ENCODE measurements around the gene VEGFA.

Gene VEGFA

GRCh38 chr6:43788301-43788700 is 18.3 kb downstream of the VEGFA start:
- DNase-seq, result no peak

DNA sequence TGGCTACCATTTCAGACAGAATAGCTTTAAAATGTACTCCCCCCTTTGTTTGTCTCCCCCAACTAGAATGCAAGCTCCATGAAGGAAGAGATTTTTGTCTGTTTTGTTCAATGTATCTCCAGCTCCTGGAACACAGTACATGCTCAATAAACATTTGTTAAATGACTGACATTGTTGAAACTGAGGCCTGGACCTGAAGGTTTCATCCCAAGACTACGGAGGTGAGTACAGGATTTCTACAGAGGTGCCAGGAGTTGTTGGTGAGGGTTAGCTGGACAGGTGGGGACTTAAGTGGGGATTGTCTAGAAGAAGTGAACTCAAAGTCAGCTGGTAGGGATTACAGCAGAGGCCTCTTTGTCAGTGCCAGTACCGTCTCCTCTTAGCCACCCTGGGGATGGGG is 19.4 kb downstream of the VEGFA start:
- DNase-seq, result no peak

GRCh38 chr6:43790031-43790430 is 20.0 kb downstream of the VEGFA start:
- no peak for DNase-seq

DNA sequence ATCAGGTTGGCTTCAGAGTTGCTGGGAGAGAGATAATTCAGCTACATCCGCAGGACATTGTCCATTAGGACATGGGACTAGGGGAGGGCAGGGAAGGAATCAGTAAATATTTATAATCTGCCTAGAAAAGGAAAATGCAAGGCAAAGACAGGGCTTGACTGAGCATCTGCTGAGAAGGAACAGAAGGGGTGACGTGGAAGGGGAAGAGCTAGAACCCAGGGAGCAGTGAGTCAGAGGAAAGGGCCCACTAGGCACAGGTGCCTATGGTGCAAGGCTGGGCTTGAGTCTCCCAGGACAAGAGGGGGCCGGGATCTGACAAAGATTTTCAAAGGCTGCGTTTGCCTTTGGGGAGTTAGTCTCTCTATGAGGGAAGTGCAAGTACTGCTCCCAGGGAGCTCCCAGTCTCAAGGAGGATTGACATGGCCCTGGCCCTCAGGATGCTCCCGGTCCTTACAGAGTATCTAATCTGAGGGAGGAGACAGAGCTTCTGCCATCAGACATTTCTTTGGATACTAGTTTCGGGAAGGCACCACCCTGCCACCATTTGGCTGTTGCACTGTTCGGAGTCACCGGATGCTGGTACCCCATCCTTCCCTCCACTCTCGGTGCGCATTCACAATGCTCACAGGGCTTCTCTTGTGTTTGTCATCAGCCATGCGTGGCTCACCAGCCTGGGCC is 21.9 kb downstream of the VEGFA start:
- no peak for DNase-seq

DNA sequence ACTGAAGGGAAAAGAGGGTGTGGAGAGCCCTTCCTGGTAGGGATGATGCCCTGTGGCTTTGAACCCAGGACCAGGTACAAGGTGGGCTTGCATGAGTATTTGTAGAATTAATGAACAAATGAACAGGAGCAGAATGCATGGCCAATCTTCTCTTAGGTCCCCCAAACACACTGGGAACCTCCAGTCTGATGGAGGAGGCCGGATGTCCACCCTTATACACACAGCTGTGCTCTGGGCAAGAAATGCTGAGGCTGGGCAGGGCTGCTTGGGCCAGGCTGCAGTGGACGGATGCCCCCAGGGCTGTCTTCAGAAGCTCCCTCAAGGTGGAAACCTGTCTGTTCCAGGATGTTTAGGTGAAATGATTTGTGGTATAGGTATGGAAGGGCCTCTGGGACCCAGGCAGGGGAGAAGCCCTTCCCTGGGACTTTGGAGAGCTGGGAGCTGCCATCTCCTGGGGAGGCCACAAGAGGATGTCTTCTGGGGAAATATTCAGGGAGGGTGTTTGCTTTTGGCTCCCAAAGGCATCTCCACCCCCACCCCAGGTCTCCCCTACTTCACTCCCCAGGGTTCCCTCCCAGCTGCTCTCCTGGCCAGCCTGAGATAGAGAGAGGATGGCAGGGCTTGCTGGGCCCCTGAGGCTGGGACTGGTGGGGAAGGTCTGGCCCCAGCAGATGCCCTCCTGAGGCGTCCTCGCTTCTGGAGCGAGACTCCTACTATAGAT is 23.3 kb downstream of the VEGFA start:
- no peak for DNase-seq

DNA sequence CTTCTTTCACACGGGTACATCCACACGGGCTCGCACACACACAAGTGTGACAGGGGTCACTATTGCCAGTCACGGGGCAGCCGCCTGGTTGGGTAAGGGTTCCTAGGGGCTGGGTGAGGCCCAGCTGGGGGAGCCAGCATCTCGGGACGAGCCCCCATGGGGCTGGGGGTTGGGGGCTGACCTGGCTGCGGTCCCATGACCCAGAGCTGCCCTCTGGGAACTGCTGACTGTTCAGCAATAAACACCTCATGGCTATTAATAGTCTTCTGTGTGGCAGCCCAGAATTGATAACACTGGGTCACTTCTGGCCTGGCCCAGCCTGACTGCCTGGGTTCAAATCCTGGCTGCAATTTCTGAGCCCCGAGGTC is 23.8 kb downstream of the VEGFA start:
- DNase-seq, result no peak

DNA sequence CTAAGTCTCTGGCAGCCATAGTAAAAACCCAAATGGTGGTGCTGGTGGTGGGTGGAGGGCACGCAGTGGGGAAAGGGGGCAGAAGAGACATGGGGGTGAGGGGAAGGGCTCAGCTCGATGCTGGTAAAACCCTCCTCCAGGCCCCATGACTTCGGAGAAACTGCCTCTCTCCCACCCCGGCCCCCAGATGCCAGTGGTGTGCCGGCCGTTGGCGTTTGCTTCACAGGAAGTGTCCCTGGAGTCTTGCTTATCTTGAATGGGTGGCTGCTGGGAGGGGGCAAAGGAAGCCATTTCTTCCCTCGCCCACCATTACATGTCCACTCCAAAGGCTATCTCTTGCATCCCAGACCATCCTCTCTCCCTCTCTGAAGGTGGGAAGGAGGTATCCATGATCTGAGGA is 25.4 kb downstream of the VEGFA start:
- DNase-seq, result no peak

DNA sequence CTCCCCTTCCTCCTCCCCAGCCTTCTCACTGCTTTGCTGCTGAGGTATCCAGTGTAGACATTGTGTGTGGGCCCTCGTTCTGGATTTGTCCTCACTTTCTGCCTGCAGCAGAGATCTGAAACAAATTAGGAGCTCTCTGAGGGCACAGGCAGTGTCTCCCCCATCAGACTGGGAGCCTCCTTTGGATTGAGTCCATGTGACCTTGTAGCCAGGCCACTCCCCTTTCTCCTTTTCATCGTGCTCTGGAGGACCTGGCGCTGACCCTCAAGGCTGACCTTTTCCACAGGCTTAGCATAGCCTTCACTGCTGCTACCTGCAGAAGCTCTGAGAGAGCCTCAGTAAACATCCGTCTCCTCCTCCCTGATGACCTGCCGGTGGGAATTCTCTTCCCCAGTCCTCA is 26.2 kb downstream of the VEGFA start:
- DNase-seq, result no peak

DNA sequence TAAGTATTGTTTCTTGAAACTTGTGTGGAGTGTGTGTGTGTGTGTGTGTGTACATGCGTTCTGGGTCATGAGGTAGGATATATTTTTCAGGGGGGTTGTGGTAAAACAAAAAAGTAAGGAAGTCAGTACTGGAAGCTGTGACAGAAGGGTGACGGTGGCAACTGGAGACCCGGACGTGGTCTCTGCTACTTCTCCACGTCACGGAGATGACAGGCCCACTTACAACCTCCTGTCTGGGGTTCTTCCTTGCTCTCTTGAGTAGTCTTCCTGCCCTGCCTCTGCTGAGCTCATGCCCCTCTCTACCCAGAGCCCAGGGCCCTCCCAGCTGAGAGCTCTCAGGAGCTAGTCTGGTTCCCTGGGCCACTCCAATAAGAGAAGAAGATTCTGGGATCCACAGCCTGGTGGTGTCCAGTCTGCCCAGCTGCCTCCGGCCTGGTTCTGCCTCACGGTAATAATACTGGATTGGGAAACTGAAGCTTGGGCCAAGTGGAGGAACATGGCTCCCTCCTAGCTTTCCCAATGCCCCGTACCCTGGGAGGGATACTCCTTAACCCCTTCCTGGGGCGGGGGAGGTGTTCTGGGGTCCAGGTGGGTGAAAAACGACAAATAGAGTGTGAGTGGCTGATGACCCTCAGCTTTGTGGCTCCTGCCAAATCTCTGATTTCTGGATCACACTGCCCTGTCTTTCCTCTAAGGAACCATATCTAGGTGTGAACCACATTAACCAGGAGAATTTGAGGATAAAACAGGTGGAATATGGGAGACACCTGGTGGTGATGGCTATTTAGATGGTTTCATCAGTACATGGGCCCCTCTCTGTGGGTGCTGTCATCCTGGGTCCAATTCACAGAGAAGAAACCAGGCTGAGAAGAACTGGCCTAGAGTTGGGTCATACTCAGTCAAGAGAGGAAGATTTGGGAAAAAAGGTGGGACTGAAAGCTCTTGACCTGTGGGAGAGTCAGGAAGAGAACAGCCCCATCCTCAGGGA is 27.2 kb downstream of the VEGFA start:
- no peak for DNase-seq

DNA sequence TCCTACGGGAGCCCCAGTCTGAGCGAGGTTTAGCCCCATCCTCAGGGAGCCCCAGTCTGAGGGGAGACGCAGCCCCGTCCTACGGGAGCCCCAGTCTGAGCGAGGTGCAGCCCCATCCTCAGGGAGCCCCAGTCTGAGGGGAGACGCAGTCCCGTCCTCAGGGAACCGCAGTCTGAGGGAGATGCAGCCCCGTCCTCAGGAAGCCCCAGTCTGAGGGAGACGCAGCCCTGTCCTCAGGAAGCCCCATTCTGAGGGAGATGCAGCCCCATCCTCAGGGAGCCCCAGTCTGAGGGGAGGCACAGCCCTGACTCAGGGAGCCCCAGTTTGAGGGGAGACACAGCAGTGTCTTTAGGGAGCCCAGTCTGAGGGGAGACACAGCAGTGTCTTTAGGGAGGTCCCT is 27.9 kb downstream of the VEGFA start:
- DNase-seq, result no peak

- peak; percentile 40 for DNase-seq
Measured at GRCh38 chr6:43798688-43799444, 28.9 kb downstream of the VEGFA start.

DNA sequence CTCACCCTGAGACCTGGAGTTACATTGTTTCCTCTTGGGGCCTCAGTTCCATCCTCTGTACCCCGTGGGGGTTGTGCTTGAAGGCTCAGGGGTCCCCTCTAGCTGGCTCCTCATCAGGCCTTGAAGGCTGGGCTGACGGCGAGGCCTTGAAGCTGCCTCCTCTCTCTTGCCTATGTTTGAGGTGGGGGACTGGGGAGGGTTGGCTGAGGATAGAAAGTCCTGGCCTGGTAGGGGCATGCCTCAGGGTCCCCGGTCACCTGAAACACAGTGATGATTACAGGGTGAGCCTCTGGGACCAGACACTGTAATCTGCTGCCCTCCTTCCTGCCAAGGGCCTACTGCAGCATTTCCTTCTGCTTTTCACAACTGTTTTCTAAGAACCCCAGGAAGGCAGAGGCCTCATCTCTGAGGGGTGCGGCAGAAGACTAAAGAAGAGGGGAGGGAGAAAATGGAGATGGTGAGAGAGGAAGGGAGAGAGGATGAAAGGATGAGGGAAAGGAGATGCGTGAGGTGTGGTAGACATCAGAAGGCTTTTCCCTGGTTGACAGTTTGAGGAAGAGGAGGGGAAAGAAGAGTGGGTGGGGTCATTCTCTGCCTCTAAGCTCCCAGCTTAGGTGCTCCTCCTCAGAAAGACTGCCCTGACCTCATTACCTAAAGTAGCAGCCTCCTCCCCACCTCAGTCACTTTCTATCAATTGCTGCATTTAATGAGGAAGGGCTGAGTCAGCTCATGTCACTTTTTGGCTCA is 29.7 kb downstream of the VEGFA start:
- DNase-seq, result no peak

GRCh38 chr6:43800298-43800623 is 30.2 kb downstream of the VEGFA start:
- no peak for DNase-seq

GRCh38 chr6:43800746-43801494 is 30.9 kb downstream of the VEGFA start:
- no peak for DNase-seq

DNA sequence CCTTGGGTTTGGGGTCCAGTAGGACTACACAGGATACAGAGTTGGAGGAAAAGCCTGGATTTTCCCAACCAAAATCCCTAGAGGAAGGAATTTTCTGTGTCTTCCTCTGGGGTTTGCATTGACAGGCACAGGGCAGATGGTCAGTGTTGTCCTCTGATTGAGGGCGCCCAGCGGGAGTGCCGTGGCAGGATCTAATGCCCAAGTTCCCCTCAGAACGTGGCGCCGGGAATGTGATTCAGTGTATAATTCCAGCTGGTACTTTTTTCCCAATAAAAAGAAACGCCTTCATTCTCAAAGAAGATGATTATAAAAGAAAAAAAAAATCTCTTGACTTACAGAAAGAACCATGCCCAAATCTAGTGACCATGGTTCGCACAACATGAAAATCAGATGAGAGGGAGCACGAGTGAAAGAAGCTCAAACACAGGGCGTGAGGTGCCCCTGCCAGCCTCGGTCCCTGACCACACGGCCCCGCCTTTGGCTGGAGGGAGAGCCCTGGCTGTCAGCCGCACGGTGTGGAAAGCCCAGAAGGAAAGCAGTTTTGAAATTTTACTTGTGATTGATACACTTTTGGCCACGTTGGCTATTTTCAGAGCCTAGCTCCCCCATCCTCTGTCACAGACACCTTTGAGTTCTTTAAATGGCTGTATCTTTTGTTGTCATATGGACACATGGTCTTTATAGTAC is 31.6 kb downstream of the VEGFA start:
- no peak for DNase-seq

- DNase-seq, result no peak
Measured at GRCh38 chr6:43803055-43803782, 33.2 kb downstream of the VEGFA start.

GRCh38 chr6:43803783-43804549 is 34.0 kb downstream of the VEGFA start:
- DNase-seq, result peak; percentile 12

GRCh38 chr6:43804550-43805223 is 34.7 kb downstream of the VEGFA start:
- DNase-seq, result no peak

DNA sequence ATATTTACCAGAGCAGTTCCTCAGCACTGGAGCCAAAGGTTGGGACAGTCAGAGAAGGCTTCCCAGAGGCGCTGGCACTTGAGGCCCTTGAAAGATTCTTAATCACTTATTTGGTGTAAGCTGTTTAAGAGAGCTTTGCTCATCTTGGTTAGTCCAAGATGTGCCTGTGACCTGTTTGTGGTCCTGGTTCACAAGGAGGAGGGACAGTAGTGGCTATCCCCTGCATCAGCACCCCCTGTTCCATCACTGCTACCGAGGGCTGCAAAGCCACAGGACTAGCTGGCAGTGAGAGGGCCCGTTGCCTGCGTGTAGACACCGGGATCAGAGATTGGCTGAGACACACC is 35.7 kb downstream of the VEGFA start:
- no peak for DNase-seq
